HG03103 (cell line): ENCODE results near the gene ABCB9.
A peak's percentile ranks its signal among the peaks of the same experiment; 100 is the strongest.

Experiments used
- ATAC-seq: cut with Tn5 transposase; IDR thresholded peaks from one replicate; pipeline ENCODE4 v1.9.1; 2021; ENCODE audit warnings: low read depth; ENCODE audit not compliant: unreplicated experiment

The ABCB9 gene

GRCh38 chr12:122982963-122983788, 16.9 kb upstream of the ABCB9 start:
- no peak for ATAC-seq

- no peak for ATAC-seq
These were observed 16.2 kb upstream of the ABCB9 start for GRCh38 chr12:122982477-122982815.

GRCh38 chr12:122981587-122982476, 15.6 kb upstream of the ABCB9 start:
- no peak for ATAC-seq

GRCh38 chr12:122981036-122981471, 14.8 kb upstream of the ABCB9 start:
- ATAC-seq = peak; percentile 5

GRCh38 chr12:122980183-122981035, 14.1 kb upstream of the ABCB9 start, which contains the start of gene ARL6IP4:
Gene ARL6IP4 (plus strand): TSS chr12:122980681. CDS start chr12:122981140, 459 bp downstream.
- ATAC-seq = peak; percentile 51

GRCh38 chr12:122979908-122980182, 13.6 kb upstream of the ABCB9 start:
- ATAC-seq = no peak

GRCh38 chr12:122979001-122979907, 13.0 kb upstream of the ABCB9 start:
- ATAC-seq = no peak

DNA sequence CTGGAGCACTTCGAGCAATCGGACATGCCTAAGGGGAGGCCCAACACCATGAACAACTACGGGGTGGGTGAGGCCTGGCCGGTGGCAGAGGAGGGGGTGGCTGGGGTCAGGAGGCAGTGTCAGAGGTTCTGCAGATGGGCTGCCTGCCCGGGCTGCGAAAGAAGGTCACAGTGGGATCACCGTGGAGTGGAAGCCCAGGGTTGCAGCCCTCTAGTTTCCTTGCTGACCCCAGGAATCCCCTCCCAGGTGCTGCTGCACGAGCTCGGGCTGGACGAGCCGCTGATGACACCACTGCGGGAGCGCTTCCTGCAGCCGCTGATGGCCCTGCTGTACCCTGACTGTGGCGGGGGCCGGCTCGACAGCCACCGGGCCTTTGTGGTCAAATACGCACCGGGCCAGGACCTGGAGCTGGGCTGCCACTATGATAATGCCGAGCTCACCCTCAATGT, 12.3 kb upstream of the ABCB9 start:
- no peak for ATAC-seq

- ATAC-seq = no peak
These were observed 11.6 kb upstream of the ABCB9 start for GRCh38 chr12:122977655-122978392.

GRCh38 chr12:122977153-122977552, 10.9 kb upstream of the ABCB9 start:
- ATAC-seq = no peak

DNA sequence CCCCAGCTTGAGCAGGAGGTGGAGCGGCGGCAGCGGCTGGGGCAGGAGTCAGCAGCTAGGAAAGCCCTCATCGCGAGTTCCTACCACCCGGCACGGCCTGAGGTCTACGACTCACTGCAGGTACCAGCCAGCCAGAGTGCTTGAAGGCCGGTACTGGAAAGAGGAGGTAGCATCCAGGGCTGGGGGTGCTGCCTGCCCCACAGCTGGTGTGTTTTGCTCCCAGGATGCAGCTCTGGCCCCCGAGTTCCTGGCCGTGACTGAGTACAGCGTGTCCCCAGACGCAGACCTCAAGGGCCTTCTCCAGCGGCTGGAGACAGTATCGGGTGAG, 10.3 kb upstream of the ABCB9 start:
- ATAC-seq = no peak

- ATAC-seq = no peak
These were observed 9.8 kb upstream of the ABCB9 start for GRCh38 chr12:122975790-122976647.

DNA sequence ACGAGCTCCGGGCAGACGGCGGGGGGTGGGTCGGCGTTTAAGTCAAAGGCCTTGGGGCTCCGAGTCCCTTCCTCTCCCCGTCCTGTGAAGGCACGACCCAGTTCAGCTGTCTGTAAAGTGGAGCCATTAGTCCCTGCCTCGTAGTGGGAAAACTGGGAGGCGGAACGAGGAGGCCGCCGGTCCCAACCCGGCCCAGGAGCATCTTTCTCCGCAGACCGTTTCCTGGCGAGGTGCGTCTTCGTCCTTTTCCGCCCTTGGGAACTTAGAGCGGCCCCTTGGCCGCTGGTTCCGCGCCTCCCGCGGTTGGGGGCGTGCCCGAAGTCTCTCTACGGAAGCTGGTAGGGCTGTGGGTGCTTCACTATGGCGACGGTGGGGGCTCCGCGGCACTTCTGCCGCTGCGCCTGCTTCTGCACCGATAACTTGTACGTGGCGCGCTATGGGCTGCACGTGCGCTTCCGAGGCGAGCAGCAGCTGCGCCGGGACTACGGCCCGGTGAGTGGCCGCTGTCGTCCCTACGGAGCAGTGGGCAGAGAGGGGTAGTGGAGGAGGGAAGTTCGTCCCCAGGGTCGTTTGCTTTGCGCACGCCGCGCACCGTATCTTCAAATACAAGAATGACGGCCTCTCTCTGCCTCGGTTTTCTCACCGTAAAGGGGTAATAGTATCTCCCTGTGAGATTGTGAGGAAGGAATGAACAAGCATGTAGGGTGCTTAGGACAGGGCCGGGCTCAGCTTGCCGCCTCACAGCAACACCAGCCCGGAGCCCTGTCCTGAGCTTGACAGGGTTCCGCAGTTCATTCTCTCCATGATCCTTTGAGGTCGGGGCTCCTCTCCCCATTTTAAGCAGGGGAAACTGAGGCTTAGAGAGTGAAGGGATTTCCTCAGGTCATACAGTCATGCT, 8.9 kb upstream of the ABCB9 start, which contains the start of gene OGFOD2:
Gene OGFOD2 (plus strand): TSS at position 353 of the 898 bp plus-strand sequence. CDS start 8 bp downstream, at position 361.
- peak; percentile 60 for ATAC-seq

DNA sequence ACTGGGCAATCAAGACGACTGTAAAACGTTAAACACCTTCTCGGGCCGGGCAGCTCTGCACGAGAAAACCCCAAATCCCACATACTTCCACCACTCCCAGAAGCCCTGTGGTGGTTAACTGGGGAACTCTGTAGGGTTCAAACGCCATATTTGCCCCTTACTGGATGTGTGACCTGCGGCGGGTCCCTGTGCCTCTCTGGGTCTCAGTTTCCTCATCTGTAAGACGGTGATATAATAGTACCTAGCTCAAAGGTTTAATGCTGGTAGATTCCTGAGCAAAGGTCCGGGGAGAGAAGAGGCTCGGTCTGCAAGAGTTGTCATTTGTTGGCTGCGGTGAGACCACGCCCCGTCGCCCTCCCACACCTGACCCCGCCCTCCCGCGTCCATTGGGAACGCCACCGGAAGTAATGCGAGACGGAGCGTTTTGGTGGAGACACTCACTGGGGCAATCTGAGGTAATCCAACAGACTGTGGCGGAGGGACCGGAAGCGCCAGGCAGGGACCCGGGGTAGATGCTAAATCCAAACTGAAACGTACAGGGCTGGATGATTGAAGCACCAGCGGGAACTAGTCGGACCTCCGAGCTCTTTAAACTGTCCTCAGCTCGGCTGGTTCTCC, 8.1 kb upstream of the ABCB9 start:
- ATAC-seq = peak; percentile 75

DNA sequence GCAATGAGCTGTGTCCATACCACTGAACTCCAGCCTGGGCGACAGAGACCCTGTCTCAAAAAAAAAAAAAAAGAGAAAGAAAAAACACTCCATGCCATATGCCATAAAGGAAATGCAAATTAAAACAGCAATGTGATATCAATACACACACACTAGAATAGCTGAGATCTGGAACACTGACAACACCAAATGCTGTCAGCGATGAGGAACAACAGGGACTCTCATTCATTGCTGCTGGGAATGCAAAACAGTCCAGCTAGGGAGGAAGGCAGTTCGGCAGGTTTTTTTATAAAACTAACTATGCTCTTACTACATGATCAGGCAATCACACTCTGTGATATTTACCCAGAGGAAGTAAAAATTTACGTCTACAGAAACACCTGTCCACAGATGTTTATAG, 3.4 kb upstream of the ABCB9 start:
- ATAC-seq = no peak

DNA sequence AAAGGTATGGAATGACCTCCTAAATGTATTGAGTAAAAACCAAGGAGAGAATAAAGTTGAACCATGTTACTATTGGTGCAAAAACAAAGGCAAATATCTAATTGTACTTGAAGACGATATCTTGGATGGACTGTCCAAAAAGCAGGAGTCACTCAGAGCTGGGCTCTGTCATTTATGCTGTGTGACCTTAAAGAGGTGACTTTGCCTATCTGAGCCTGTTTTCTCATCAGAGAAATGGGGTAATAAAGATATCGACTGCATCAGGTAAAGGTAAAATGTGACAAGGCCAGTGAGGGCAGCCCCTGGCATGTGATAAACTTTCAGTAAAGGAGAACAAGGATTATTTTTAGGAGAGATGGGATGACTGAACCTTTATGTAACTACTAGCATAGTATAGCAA, 1.8 kb upstream of the ABCB9 start:
- ATAC-seq = no peak
